HG03039 (cell line): ENCODE measurements around the gene GIMAP8.
"Not testable (repeated sequence)": the region's sequence is repeated elsewhere in the genome, so short reads cannot be mapped to it uniquely, and the experiment has no call there.

Experiments
- ATAC-seq: cut with Tn5 transposase; IDR thresholded peaks from one replicate; pipeline ENCODE4 v1.9.1; 2021; ENCODE audit warnings: mild to moderate bottlenecking, moderate library complexity; ENCODE audit not compliant: unreplicated experiment

The GIMAP8 gene

DNA sequence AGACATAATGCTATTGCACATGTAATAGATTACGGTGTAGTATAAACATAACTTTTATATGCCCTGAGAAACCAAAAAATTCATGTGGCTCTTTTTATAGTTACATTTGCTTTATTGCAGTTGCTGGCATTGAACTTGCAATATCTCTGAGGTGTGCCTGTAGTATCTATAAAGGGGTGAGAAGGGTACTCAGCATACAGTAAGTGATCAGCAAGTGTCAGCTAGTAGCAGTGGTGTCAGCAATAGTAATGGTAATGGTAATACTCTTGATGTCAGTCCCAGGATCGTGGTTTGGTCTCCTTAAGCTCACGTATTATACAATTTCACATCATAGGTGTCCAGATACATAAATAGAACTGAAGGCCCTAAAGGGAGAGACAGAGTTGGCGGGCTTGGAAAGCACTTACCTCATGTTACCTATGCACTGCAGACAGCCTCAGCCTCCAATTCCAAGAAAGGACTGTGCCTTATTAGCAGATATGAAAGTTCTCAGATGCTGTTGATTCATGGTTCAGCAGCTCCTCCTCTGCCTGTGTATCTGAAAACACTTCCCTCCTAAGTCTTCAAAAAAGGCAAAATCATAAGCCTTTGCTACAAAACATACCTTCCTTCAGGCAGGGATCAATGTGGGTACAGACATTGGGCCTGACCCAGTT, 57.6 kb downstream of the GIMAP8 start:
- no peak for ATAC-seq

DNA sequence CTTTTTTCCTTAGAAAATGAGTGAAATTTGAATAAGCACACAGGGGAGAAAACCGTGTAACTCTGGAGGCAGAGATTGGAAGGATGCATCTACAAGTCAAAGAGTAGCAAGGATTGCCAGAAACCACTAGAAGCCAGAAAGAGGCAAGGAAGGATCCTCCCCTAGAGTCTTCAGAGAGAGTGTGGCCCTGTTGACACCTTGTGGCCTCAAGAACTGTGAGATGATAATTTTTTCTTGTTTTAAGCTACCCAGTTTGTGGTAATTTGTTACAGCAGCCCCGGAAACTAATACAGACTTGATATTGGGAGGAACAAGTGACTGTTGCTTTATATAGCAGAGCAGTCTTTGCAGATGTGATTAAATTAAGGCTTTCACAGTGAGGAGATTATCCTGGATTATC, 60.6 kb downstream of the GIMAP8 start:
- ATAC-seq = no peak

DNA sequence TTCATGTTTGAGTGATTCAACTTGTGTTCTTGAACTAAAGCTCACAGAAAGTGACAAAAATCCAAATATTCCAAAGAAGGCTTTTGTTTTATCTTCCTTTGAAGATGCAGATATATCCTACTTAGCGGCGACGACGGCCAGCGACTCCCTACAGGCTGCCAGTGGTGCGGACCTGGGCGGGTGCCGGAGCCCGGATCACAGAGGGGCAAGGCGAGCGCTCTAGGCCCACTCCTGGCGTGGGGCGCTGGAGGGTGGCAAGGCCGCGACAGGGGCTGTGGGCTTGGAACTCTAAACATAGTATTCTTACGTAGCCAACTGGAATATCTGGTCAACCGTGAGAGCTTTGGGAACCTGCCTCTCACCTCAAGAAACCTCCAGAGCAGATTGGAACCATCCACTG, 63.3 kb downstream of the GIMAP8 start:
- ATAC-seq = no peak

DNA sequence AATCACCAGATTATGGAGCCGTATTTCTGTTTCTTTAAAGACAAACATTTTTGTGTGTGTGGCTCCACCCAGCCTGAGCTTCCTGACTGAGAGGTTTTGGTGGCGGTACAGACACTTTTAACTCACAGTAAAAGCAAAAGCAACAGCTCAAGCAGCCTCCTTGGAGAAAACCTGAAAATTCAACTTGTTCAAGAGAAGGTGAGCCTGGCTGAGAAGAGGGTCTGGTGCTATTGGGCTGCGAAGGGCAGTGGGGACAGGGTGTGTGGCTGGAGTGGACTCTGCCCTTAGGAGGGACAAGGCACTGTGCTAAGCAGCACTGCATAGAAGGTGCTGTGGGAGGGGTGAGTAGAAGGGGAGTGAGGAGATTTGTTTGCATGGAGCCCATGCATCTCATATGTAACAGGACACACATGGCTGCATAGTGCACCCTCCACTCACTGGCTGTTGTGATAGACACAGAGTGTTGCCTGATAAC, 64.4 kb downstream of the GIMAP8 start, which contains the start of gene GIMAP7:
Gene GIMAP7 (plus strand): TSS at position 125 of the 475 bp plus-strand sequence. CDS start 5,103 bp downstream, outside the sequence.
- no peak for ATAC-seq

DNA sequence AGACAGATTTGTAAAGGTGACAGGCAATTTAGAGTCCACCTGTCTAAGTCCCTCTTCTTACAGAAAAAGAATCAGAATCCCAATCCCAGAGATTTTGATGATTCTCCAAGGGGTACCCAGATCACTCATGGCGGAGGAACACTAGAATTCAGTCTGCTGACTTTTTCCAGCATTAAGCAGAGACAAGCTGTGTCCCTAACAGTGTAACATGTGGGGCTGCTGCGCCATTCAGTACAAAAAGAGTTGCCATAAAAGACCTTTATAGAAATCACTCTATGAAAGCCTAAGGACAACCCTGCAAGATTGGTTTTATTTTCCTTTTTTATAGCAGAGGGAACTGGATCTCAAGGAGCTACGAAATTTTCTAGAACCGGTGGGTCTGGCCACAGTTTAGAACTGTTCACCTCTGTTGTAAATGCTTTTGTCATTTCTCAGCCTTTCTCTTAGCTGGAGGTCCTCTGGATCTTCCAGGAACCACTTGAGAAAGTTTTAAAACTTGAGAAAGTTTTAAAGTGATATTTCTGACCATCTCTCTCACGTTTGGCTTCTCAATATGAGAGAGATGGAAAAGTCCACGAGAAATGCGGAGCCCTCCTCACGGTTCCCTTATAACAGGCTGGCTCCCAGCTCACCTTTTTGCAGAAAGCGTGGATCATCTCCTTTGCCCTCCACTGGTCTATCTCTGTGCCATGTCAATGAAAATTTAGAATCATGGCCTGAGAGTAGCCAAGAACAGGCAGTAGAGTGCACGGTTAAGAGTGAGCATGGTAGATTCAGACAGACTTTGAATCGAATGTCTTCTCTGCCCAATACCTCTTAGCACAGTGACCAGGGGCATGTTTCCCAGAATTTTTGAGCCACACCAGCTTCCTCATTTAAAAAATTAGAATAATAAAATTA, 65.1 kb downstream of the GIMAP8 start:
- ATAC-seq = no peak

DNA sequence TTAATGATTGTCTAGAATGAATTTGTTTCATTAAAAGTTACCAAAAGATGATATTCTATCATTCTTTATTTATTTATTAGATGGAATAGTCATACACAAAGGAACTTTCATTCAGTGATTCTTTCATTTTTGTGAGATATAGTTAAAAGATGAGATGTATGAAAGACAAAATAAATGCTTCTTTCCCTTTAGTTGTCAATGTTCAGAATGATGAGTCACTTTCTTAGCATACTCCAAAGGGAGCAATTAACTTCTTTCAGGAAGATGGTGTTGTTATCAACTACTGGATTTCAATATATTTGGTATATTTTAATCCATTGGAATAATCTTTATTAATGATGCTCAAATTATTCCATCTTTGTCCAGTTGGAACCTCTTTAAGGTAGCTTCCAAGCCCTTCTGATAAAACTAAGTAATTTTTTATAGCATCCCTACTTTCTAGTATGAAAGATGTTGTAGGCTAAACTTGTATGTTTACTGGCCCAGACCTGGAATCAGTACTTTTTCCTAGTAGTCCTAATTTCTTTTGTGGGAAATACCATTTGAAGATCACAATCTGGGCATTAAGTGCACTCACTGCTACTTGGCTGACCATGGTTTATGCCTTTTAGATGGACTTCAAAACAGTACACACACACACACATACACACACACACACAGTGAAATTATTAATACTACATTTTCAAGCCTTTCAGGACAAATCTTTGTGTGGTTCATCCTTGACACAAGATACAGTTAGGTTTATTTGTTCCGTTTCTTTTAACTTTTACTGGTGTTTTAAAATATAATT, 66.7 kb downstream of the GIMAP8 start:
- no peak for ATAC-seq

DNA sequence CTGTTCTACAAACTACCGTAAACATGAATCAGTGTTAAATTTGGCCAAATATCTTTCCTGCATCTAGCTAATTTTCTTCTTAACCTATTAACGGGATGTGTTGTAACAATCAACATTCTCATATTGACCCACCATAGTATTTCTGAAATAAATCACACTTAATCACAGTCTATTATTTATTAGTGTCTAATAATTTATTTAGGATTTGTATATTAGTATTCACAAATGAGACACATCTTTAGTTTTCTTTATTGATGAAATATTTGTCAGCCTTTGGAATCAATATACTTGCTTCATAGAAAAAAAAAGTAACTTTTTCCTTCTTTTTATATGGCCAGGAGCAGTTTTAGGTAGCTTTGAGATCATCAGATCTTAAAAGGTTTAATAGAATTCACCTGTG, 68.9 kb downstream of the GIMAP8 start:
- ATAC-seq = no peak

DNA sequence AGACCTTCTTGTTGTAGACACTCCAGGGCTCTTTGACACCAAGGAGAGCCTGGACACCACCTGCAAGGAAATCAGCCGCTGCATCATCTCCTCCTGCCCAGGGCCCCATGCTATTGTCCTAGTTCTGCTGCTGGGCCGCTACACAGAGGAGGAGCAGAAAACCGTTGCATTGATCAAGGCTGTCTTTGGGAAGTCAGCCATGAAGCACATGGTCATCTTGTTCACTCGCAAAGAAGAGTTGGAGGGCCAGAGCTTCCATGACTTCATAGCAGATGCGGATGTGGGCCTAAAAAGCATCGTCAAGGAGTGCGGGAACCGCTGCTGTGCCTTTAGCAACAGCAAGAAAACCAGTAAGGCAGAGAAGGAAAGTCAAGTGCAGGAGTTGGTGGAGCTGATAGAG, 69.7 kb downstream of the GIMAP8 start:
- ATAC-seq = no peak

DNA sequence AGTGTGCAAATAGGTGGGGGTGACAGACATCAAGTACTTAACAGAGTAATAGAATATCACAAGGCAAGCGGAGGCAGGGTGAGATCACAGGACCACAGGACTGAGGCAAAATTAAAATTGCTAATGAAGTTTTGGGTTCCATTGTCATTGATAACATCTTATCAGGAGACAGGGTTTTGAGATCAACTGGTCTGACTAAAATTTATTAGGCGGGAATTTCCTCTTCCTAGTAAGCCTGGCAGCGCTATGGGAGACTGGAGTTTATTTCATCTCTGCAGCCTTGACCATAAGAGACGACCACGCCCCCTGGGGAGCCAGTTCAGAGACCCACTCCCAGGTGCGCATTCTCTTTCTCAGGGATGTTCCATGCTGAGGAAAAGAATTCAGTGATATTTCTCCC, 72.5 kb downstream of the GIMAP8 start:
- ATAC-seq = not testable (repeated sequence)

DNA sequence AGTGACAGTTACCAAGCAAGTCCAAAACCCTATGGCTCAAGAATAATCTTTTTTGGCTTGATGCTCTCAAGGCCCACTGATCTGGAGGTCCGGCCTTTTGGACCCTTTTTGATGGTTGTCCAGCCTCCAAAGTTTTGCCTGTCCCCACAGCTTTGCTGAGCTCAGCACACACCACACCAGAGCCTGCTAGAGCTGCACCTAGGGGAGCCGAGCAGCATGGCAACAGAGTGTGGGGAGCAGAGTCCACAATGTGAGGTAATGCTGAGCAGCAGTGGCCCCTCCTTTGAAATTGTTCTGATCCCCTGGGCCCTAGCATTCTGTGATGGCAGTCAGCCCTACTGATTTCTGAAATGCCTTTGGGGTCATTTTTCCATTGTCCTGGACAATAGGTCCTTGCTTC, 73.6 kb downstream of the GIMAP8 start:
- ATAC-seq = no peak
